GM18858 (cell line): Measurements from ENCODE around the gene ALDH16A1.

Experiments
- ATAC-seq: cut with Tn5 transposase; IDR thresholded peaks from one replicate; pipeline ENCODE4 v1.9.1; 2021; ENCODE audit not compliant: unreplicated experiment

ALDH16A1 gene

DNA sequence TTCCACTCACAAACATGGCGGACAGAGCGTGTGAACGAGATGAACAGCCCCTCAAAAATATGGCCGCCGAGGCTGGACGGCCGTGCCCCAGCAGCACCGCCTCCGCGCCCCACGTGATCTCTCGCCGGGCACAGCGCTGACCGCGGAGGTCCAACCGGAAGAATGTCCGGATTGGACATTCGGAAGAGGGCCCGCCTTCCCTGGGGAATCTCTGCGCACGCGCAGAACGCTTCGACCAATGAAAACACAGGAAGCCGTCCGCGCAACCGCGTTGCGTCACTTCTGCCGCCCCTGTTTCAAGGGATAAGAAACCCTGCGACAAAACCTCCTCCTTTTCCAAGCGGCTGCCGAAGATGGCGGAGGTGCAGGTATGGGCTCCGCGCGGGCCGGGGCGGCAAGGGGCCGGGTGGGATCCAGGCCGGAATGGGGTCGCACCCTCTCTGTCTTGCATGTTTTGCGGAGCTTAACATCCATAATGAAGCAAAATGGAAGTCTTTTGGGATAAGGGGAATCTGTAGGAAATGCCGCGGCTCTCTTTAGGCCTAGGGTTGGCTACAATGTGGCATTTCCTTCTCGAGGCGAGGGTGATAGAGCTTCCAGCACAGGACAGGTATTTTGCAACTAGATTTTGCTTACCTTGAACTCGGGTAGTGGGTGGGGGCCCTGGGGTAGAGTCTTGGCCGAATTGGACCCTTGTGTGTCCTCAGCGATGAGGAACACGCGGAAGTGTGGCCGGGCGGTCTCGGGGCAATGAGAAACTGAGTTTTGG lies 34.4 kb downstream of the ALDH16A1 start, which contains the start of gene RPL13A:
TSS of gene RPL13A (plus strand) at position 332 of the 769 bp plus-strand sequence. CDS start at position 354, 22 bp downstream.
- ATAC-seq: peak; percentile 82

DNA sequence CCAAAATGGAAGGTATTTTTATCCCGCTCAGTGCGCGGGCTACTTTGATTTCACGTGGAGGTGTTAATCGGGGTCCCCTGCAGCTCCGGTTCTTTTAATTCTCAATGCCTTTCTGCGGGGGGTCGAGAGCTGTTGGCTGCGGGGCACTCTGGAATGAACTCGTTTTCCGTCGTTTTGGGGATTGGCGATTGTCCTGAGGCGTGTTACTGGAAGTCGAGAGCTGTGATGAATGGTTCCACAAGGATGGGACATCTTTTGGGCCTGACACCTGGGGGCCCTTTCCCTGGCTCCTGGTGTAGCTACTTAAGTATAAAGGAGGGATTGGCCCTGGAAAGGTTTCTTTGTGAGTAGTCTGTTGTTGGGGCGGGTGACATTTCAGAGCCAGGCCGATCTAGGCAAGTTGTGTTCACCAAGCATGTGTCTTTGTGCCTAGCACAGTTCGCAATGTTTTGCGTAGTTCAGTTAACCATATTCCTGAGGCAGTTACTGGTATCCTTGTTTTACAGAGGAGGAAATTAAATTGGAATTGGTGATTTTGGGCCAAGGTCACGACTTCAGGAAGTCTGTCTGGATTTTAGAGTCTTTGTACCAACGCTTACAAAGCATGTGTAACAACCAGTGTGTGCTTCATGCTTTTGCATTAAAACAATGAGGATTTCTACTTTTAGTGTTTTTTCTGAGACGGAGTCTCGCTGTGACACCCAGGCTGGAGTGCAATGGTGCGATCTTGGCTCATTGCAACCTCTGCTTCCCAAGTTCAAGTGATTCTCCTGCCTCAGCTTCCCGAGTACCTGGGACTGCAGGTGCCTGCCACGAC lies 35.2 kb downstream of the ALDH16A1 start:
- ATAC-seq: no peak

DNA sequence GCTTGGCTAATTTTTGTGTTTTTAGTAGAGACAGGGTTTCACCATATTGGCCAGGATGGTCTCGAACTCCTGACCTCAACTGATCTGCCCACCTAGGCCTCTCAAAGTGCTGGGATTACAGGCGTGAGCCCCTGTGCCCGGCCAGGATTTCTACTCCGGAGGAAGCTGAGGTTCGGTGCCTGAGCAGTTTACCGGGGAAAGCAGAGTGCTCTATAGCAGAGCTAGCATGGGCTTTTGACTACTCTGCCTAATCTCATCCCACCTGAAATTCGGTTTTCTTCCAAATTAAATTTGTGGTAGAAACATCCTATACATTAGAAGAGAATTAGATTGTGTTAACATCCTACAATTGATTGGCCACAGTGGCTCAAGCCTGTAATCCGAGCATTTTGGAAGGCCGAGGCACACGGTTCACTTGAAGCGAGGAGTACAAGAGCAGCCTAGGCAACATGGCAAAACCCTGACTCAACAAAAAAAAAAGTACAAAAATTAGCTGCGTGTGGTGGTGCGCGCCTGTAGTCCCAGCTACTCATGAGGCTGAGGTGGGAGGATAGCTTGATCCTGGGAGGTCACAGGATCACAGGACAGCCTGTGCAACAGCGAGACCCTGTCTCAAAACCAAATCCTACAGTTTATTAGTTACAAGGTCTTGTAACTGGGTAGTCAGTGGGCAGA lies 36.0 kb downstream of the ALDH16A1 start:
- ATAC-seq: no peak

DNA sequence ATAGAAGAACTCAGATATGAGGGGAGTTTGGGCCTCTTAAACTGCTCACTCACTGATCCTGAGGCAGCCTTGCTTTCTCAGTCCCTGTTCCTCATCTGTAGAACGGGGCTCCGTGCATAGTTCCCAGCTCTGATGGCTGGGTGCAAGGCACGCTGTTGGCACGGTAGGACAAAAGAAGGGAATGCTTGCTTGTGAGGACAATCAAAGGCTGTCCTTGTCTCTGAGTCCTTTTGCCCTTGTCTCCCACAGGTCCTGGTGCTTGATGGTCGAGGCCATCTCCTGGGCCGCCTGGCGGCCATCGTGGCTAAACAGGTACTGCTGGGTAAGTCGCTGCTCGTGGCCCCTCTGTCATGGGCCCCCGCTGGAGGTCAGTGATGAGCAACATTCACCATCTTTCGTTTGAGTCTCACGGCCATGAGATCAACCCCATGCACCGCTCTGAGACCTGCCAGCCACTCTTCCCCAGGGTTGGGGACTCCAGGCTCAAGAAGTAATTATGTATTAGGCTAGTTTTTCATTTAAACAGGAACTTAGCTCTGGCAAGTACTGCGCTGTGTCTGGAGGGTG lies 36.7 kb downstream of the ALDH16A1 start:
- no peak for ATAC-seq

DNA sequence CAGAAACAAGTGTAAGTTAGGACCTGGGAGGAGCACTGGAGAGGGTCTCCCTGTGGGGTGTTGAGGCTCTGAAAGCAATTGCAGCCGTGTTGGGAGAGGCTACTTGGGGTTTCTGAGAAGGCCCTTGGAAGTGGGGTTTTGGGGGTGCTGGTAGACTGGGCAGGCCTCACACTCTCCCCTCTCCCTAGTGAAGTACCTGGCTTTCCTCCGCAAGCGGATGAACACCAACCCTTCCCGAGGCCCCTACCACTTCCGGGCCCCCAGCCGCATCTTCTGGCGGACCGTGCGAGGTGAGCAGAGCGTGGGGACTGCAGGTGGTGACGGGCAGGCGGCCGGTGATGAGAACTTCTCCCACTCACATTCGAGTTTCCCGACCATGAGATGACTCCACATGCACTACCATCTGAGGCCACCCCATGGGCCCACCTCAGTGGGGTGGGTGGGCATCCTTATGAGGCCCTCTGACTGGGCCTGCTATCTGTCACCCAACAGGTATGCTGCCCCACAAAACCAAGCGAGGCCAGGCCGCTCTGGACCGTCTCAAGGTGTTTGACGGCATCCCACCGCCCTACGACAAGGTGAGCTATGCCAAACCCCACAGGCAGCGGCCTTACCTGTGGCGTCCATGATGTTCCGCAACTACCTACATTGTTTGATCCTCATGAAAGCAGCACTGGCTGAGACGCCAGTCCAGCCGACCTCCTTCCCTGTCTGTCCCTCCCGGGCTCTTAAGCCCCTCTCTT lies 37.4 kb downstream of the ALDH16A1 start:
- ATAC-seq: no peak

DNA sequence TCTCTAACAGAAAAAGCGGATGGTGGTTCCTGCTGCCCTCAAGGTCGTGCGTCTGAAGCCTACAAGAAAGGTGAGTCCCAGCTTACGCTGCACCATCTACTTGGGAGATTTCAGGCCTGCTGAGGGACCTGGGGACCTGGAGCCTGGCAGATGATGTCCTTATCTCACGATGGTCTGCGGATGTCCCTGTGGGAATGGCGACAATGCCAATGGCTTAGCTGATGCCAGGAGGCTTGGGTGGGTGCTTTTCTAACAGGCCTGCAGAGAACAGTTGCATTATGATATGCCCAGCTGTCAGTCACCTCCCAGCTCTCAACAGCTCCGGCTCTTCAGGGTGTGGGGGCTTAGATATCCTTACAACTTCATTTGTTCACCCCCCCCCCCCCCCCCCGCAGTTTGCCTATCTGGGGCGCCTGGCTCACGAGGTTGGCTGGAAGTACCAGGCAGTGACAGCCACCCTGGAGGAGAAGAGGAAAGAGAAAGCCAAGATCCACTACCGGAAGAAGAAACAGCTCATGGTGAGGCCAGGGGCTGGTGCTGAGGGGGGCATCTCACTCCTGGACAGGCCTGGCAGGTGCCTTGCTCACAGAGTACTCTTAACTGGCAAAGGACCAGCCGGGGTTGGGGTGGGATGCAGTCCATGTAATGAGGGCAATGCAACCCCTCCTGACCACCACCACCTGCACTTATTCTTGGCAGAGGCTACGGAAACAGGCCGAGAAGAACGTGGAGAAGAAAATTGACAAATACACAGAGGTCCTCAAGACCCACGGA lies 38.2 kb downstream of the ALDH16A1 start:
- ATAC-seq: no peak

DNA sequence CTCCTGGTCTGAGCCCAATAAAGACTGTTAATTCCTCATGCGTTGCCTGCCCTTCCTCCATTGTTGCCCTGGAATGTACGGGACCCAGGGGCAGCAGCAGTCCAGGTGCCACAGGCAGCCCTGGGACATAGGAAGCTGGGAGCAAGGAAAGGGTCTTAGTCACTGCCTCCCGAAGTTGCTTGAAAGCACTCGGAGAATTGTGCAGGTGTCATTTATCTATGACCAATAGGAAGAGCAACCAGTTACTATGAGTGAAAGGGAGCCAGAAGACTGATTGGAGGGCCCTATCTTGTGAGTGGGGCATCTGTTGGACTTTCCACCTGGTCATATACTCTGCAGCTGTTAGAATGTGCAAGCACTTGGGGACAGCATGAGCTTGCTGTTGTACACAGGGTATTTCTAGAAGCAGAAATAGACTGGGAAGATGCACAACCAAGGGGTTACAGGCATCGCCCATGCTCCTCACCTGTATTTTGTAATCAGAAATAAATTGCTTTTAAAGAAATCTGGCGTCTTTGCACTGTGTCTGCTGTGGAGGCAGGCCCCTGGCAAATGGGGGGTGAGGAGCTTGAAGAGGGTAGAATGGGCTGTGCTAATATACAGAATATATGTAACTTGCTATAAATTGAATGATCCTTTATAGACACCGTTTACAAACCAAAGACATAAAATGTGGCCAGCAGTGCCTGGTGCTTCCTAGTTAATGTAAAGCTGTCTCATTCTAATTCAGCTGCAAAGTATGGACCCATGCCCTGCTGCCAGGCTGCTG lies 39.0 kb downstream of the ALDH16A1 start:
- ATAC-seq: no peak

DNA sequence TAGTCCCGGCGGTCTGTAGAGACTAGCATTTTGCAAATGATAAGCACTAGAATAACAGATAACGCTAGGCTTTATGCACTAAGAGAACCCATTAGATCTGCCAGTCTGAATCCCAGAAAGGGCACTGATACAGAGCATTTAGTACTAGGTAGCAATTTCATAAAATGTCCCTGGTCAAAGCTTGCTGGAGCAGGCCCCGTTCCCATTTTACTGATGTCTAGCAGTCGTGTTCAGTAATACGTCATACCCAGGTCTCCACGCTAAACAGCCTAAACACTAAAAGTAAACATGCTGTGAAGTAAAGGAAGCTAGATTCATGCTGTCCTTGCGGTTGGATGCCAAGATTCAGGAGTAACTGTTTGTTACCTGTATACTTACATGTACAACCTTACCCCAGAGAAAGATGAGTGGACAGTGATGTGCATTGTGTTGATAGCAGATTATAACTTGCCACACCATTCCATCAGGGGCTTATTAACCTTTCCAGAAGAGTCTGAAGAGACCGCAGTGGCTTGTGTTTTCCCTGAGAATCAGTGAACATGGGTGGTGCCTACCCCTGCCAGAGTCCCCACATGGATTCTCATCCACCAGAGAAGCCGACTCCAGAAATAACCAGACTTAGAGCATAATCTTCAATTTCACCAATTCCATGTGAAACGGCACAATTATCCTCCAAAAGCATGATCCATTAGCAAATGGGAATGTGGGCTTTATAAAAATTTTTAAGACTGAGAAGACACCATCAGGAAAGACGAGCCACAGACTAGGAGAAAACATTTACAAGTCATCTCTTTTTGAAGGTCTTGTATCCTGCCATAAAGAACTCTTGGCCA lies 39.8 kb downstream of the ALDH16A1 start:
- no peak for ATAC-seq

DNA sequence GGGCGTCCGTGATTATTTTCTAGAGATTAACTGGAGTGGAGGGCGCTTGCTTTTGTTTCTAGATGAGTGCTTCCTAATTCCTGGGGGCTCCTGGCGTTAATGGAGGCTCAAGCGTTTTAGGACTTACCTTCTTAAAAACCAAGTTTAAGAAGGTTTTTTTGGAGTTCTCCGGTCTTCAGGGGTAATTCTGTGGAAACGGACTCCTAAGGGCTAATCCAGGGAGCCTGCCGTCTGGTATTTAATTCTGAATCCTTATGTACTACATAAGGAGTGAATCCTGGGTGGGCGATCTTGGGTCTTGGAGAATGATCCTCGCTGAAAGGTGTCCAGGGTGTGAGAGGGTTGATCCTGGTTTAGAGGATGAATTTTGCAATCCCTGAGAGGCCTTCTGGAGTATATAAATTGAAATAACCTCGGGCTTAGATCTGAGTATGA lies 43.6 kb downstream of the ALDH16A1 start:
- ATAC-seq: no peak

DNA sequence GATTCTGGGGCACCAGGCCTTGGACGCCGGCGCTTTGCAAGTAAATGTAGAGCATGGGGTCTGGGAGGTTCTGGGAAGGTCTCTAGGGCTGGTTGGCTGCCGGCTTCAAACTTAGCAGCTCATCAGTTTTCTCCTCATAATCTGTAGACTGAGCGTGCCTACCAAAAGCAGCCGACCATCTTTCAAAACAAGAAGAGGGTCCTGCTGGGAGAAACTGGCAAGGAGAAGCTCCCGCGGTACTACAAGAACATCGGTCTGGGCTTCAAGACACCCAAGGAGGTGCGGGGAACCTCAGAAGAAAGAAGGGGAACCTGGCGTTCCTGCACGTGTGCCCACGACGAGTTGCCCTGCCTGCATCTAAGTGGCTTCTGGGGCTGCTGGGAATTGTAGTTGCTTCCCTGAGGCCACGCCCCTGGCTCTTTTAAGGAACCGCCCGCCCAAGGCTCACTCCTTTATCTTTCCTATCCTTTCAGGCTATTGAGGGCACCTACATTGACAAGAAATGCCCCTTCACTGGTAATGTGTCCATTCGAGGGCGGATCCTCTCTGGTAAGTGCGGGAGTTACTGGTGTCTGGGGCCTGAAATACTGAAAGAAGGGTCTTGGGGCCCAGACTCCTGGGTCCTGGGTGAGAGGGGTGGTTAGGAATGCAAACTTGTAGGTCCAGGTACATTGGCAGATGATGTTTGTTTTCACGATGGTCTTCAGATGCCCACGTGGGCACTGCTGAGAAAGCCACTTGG lies 44.2 kb downstream of the ALDH16A1 start:
- ATAC-seq: no peak

DNA sequence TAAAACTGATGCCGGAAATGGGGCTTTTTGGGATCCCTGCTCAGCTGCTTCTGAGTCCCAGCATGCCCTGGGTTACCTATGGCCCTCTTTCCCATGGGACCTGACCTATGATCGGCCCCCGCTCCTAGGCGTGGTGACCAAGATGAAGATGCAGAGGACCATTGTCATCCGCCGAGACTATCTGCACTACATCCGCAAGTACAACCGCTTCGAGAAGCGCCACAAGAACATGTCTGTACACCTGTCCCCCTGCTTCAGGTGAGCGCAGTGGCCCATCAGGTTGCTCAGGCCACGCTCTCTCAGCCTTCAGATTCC lies 44.7 kb downstream of the ALDH16A1 start:
- ATAC-seq: no peak

DNA sequence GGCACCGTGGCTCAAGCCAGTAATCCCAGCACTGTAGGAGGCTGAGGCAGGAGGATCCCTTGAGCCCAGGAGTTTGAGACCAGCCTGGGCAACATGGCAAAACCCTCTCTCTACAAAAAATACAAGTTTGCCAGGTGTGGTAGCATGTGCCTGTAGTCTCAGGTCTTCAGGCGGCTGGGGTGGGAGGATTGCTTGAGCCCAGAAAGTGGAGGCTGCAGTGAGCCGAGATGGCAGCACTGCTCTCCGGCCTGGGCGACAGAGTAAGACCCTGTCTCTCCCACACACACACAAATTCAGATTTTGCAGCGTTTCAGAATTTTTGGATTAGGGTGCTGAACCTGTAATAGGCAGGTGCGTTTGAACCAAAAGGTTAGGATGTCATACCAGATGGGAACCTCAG lies 45.5 kb downstream of the ALDH16A1 start:
- ATAC-seq: no peak

DNA sequence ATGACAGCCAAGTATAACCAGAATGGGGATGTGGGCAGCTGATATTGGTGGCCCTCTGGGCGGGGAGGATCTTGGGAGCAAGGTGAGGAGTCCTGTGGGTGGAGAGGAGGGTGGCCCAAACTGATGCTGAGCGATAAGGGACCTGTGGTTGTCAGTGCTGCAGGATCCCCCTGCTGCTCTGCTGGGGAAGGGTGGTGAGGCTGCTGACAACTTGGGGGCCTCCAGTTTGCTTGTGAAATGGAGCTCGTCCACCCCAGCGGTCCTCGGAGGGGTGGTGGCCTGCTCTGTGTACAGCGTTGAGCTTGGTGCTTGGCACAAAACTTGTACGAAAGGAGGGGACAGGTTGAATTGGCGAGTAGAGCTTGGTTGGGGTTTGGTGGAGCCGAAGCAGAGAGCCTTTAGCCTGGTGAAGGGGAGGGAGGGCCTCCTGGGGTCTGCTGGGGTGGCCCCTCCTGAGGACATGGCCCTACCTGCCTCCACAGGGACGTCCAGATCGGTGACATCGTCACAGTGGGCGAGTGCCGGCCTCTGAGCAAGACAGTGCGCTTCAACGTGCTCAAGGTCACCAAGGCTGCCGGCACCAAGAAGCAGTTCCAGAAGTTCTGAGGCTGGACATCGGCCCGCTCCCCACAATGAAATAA lies 46.1 kb downstream of the ALDH16A1 start:
- no peak for ATAC-seq

DNA sequence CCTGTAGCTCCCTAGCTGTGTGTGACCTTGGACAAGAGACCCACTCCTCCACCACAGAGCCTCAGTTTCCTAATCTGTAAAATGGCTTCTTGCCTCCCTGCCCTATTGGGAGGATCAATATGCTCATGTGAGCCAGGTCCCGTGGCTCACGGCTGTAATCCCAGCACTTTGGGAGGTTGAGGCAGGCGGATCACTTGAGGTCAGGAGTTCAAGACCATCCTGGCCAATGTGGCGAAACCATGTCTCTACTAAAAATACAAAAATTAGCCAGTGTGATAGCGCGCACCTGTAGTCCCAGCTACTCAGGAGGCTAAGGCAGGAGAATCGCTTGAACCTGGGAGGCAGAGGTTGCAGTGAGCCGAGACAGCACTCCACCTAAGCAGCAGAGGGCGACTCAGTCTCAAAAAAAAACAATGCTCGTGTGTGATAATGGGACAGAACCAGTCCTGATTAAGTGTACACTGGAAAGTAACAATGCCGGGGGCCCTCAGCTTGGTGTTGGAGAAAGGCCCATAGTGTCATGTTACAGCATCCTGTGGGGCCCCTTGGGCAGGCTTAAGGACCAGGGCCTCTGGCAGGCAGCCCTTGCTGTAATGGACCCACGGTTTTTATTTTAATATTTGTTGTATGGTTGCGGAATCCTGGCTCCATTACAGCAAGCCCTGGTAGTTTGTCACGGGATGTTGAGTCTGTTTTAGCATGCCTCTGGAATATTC lies 50.0 kb downstream of the ALDH16A1 start:
- ATAC-seq: no peak

DNA sequence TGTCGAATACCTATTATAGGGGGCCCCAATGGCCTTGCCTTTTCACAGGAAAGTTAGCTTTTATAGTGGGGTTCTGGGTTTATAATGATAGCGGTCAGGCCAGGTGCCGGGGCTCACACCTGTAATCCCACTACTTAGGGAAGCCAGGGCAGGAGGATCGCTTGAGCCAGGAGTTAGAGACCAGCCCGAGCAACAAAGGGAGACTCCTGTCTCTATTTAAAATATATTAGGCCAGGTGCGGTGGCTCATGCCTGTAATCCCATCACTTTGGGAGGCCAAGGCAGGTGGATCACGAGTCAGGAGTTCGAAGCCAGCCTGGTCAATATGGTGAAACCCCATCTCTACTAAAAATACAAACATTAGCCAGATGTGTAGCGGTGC lies 50.5 kb downstream of the ALDH16A1 start:
- no peak for ATAC-seq

DNA sequence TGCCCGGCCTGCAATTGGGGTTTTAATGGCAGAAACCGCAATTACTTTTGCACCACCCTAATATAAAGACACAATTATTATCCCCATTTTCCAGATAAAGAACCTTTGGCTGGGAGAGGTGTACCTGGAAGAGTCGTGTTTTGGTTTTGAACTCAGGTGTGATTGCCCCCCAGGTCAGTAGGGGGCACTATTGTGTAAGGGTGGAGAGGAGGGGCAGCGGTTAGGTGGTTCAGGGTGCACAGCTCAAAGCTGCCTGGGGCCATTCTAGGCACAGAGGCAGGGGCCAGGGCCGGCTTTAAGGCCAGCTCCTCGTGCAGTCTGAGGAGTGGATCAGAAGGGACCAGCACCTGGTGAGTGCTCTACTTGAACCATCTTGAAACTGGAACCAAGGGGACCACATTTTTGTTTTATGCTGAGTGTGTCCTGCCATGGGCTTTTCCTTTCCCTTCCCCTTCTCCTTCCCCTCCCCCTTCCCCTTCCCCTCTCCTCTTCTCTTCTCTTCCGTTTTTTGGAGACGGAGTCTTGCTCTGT lies 53.6 kb downstream of the ALDH16A1 start:
- no peak for ATAC-seq
